Dendritic cell treated with granulocyte-macrophage colony-stimulating factor and Interleukin-4, amounts not matched to agents 40 ng/mL and 50 ng/mL, for 4 days (primary cell): ENCODE measurements around the gene CACTIN.
"Not testable (repeated sequence)": the region's sequence is repeated elsewhere in the genome, so short reads cannot be mapped to it uniquely, and the experiment has no call there.

Source experiments
- H3K27ac Mint-ChIP-seq: one replicate; pipeline ENCODE4 v1.8.0; 2022; ENCODE audit warnings: mild to moderate bottlenecking, mixed read lengths
- H3K27me3 Mint-ChIP-seq: one replicate; pipeline ENCODE4 v1.8.0; 2022; ENCODE audit warnings: mild to moderate bottlenecking, mixed read lengths
- H3K36me3 Mint-ChIP-seq: one replicate; pipeline ENCODE4 v1.8.0; 2022; ENCODE audit warnings: low read depth, mixed read lengths
- H3K4me1 Mint-ChIP-seq: one replicate; pipeline ENCODE4 v1.8.0; 2022; ENCODE audit warnings: low read depth, mixed read lengths
- H3K4me3 Mint-ChIP-seq: one replicate; pipeline ENCODE4 v1.8.0; 2022; ENCODE audit warnings: mild to moderate bottlenecking, moderate library complexity, mixed read lengths
- H3K9me3 Mint-ChIP-seq: one replicate; pipeline ENCODE4 v1.8.0; 2022; ENCODE audit warnings: mixed read lengths
- intact Hi-C: fragments of 100-400 bp; cut with micrococcal nuclease; formaldehyde crosslinking; loops from one replicate; pipeline ENCODE4 v1.15.0; 2022

CACTIN gene

GRCh38 chr19:3657395-3657769, 30.8 kb upstream of the CACTIN start:
- H3K36me3 Mint-ChIP-seq: peaks cover 100% of the 10 kb centered on the region
- no peaks in the 10 kb centered on the region for H3K4me1 Mint-ChIP-seq
- intact Hi-C loops: no loop called here
- no peaks in the 10 kb centered on the region for H3K27me3 Mint-ChIP-seq
- no peaks in the 10 kb centered on the region for H3K9me3 Mint-ChIP-seq
- no peak overlapping the region for H3K27ac Mint-ChIP-seq
- no peak overlapping the region for H3K4me3 Mint-ChIP-seq

GRCh38 chr19:3656747-3657394, 30.3 kb upstream of the CACTIN start:
- no peaks in the 10 kb centered on the region for H3K9me3 Mint-ChIP-seq
- H3K27ac Mint-ChIP-seq: no peak overlapping the region

GRCh38 chr19:3656073-3656746, 29.6 kb upstream of the CACTIN start:
- Mint-ChIP-seq H3K9me3 (no peaks in the 10 kb centered on the region), H3K27me3 (no peaks in the 10 kb centered on the region), H3K4me3 (no peak overlapping the region), H3K36me3 (peaks cover 100% of the 10 kb centered on the region), H3K4me1 (no peaks in the 10 kb centered on the region), H3K27ac (no peak overlapping the region)
- intact Hi-C loops: no loop called here

More at GRCh38 chr19:3656747-3657394, 30.3 kb upstream of the CACTIN start:
- intact Hi-C loops: no loop called here
- Mint-ChIP-seq H3K27me3 (no peaks in the 10 kb centered on the region), H3K4me3 (no peak overlapping the region), H3K4me1 (no peaks in the 10 kb centered on the region), H3K36me3 (peaks cover 100% of the 10 kb centered on the region)

DNA sequence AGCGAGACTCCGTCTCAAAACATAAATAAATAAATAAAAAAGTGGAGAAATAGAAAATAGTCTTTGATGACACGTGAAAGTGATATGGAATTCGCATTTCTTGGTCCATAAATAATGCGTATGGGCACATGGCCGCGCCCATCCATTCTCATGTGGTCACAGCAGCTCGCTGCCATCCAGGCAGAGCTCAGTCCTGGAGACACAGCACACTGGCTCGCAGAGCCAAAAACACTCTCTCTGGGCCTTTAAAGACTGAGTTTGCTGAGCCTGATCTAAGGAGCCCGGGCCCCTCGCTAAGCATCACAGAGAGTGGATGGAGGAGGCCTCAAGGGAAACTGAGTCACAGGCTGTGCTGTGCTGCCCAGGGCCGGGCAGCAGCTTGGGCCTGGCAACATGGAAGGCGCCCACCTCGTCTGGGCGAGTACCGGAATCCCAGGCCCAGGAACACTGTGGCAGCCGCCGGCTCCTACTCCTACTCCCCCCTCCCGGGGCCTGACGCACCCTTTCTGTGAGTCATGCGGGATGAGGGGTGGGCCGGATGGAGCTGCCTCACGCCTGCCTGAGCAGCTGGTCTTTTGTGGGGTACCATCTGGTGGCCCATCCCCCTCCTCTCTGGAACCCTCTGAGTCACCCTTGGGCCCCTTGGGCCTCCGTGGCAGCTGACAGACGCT, 28.9 kb upstream of the CACTIN start:
- H3K36me3 Mint-ChIP-seq: peaks cover 100% of the 10 kb centered on the region
- no peak overlapping the region for H3K4me3 Mint-ChIP-seq
- no peaks in the 10 kb centered on the region for H3K27me3 Mint-ChIP-seq
- H3K4me1 Mint-ChIP-seq: no peaks in the 10 kb centered on the region
- intact Hi-C loops: no loop called here
- H3K27ac Mint-ChIP-seq: no peak overlapping the region
- no peaks in the 10 kb centered on the region for H3K9me3 Mint-ChIP-seq

DNA sequence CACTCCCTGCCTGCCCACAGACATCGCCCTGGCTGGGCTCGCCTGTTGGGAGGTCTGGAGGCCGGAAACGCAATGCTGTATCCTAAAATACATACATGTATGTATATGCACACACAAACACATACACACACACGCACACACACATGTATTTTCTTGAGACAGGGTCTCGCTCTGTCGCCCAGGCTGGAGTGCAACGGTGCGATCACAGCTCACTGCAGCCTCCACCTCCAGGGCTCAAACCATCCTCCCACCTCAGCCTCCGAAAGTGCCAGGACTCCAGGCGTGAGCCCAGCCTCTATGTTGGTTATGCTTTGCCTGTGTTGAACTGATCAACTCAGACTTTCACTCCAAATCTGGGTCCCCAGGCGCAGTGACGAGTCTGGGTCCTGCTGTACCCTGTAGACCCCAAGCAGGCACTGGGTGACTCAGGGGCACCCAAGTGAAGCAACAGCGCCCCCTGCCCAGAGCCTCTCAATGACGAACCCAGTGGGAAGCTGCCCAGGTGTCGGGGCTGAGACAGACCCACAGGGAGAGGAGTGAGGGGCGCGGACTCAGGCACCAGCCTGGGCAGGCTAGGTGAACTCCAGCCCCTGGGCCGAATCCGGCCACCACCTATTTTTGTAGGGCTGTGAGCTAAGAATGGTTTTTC, 27.4 kb upstream of the CACTIN start:
- intact Hi-C loops: no loop called here
- Mint-ChIP-seq H3K36me3 (peaks cover 96% of the 10 kb centered on the region), H3K4me3 (no peak overlapping the region), H3K9me3 (no peaks in the 10 kb centered on the region), H3K27me3 (no peaks in the 10 kb centered on the region), H3K4me1 (no peaks in the 10 kb centered on the region), H3K27ac (no peak overlapping the region)

DNA sequence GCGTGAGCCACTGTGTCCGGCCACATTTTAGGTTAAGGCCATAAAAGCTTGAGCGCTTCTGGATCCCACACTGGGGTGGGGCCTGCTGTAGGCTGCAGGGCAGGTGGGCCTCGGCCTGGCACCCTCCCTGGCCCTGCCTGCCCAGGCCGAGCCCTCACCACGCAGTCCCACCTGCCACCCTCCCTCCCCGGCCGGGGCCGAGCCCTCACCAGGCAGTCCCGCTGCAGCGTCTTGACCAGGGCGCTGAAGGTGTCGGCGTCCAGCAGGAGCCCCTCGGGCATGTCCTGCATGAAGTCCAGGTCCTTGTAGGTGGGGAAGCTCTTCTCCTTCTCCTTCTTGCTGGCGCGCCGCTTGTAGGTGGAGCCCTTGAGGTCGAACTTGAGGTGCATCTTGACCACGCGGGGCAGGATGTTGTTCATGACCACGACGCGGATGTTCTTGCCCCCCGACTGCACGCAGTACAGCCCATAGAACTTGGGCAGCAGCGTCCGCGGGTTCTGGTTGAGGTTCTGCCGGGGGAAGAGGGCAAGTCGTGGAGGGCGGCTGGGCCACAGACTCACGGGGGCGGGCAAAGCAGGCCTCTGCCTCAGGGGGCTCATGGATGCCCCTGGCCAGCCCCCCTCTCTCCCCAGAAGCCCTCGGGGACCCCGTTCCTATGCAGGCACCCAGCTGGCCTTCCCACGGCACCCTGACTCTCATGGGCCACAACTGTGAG, 26.6 kb upstream of the CACTIN start:
- no peak overlapping the region for H3K27ac Mint-ChIP-seq
- intact Hi-C loops: no loop called here

DNA sequence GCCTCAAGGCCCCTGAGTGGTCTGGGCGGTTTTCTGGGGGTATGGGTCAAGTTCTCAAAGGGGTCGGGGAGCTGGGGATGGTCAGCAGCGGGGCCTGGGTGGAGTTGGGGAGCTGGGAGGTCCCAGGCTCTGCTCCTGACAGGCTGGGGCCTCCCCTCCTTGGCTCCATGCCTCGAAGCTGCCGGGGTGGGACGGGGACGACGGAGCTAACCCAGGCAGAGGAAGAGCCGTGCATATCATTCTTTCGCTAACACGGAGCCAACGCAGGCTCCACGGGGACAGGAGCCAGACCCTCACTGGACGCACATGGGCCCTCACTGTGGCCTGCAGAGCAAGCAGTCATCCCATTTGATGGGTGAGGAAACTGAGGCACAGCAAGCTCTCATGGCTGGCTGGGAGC, 25.8 kb upstream of the CACTIN start:
- Mint-ChIP-seq H3K4me1 (no peaks in the 10 kb centered on the region), H3K9me3 (no peaks in the 10 kb centered on the region), H3K4me3 (no peak overlapping the region), H3K27ac (no peak overlapping the region), H3K27me3 (no peaks in the 10 kb centered on the region), H3K36me3 (peaks cover 96% of the 10 kb centered on the region)
- intact Hi-C loops: no loop called here

More for the DNA sequence above, 26.6 kb upstream of the CACTIN start:
- H3K4me1 Mint-ChIP-seq: no peaks in the 10 kb centered on the region
- H3K4me3 Mint-ChIP-seq: no peak overlapping the region
- peaks cover 96% of the 10 kb centered on the region for H3K36me3 Mint-ChIP-seq
- no peaks in the 10 kb centered on the region for H3K27me3 Mint-ChIP-seq
- H3K9me3 Mint-ChIP-seq: no peaks in the 10 kb centered on the region

- H3K27ac Mint-ChIP-seq: no peak overlapping the region
- no peaks in the 10 kb centered on the region for H3K9me3 Mint-ChIP-seq
- no peaks in the 10 kb centered on the region for H3K27me3 Mint-ChIP-seq
- H3K4me3 Mint-ChIP-seq: no peak overlapping the region
- H3K4me1 Mint-ChIP-seq: no peaks in the 10 kb centered on the region
- H3K36me3 Mint-ChIP-seq: peaks cover 96% of the 10 kb centered on the region
- intact Hi-C loops: no loop called here
Measured at GRCh38 chr19:3651684-3652083, 25.1 kb upstream of the CACTIN start.

GRCh38 chr19:3649888-3650287, 23.3 kb upstream of the CACTIN start:
- H3K9me3 Mint-ChIP-seq: no peaks in the 10 kb centered on the region
- H3K36me3 Mint-ChIP-seq: peaks cover 96% of the 10 kb centered on the region
- no peaks in the 10 kb centered on the region for H3K27me3 Mint-ChIP-seq
- intact Hi-C loops: no loop called here
- no peak overlapping the region for H3K4me3 Mint-ChIP-seq
- no peak overlapping the region for H3K27ac Mint-ChIP-seq
- H3K4me1 Mint-ChIP-seq: no peaks in the 10 kb centered on the region

DNA sequence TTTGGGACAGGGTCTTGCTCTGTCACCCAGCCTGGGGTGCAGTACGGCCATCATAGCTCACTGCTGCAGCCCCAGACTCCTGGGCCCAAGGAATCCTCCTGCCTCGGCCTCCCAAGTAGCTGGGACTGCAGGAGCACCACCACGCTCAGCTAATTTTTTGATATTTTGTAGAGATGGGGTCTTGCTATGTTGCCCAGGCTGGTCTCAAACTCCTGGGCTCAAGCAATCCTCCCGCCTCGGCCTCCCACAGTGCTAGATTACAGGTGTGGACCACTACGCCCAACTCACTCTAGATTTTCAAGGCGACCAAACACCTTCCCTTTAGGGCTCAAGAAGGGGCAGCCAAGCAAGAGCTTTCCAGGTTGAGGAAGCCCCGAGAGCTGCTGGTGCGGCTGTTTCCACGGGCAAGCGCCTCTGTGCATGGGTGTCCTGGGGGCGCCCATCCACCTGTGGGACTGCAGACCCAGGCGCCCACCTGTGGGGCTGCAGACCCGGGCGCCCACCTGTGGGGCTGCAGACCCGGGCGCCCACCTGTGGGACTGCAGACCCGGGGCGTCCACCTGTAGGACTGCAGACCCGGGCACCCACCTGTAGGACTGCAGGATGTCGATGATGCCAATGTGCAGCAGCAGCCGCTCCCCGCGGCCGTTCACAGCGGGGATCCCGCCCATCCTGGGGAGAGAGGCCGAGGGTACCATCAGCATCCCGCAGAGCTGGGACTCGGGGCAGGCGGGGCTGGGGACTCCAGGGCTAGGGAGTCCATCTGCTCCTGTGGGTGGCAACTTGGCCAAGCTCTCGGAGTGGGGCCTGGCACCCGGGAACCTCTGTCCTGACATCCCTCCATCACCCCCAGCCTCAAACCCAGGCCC, 21.7 kb upstream of the CACTIN start:
- H3K4me1 Mint-ChIP-seq: peaks cover 2% of the 10 kb centered on the region
- no peaks in the 10 kb centered on the region for H3K27me3 Mint-ChIP-seq
- H3K36me3 Mint-ChIP-seq: peaks cover 96% of the 10 kb centered on the region
- H3K4me3 Mint-ChIP-seq: no peak overlapping the region
- no peaks in the 10 kb centered on the region for H3K9me3 Mint-ChIP-seq
- intact Hi-C loops: no loop called here
- H3K27ac Mint-ChIP-seq: no peak overlapping the region

DNA sequence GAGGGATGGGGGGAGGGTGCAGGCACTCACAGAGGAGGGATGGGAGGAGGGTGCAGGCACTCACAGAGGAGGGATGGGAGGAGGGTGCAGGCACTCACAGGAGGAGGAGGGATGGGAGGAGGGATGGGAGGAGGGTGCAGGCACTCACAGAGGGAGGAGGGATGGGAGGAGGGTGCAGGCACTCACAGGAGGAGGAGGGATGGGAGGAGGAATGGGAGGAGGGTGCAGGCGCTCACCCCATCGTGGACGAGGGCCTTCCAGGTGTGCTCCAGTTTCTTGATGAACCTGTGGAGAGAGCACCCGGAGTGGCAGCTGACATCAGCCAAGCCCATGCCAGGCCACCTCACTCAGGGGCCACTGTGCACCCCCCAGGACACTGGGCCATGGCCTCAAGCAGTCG, 20.5 kb upstream of the CACTIN start:
- H3K36me3 Mint-ChIP-seq: peaks cover 96% of the 10 kb centered on the region
- intact Hi-C loops, H3K4me3 Mint-ChIP-seq, H3K9me3 Mint-ChIP-seq, H3K27ac Mint-ChIP-seq, H3K27me3 Mint-ChIP-seq: not testable (repeated sequence)
- H3K4me1 Mint-ChIP-seq: peaks cover 13% of the 10 kb centered on the region

GRCh38 chr19:3646336-3647092, 19.9 kb upstream of the CACTIN start:
- Mint-ChIP-seq H3K9me3 (no peaks in the 10 kb centered on the region), H3K4me1 (peaks cover 14% of the 10 kb centered on the region), H3K27ac (no peak overlapping the region), H3K27me3 (no peaks in the 10 kb centered on the region), H3K4me3 (no peak overlapping the region), H3K36me3 (peaks cover 96% of the 10 kb centered on the region)
- intact Hi-C loops: no loop called here
